SU-DHL-6 (cell line): ENCODE measurements around the gene ARHGDIA.

Experiments used
- CTCF ChIP-seq: fragments of 200-600 bp; sonication (generic); IDR thresholded peaks from one replicate; pipeline ENCODE4 v1.5.1; 2017; ENCODE audit warnings: antibody characterized with exemption, mild to moderate bottlenecking, low read length, moderate library complexity; ENCODE audit not compliant: insufficient read depth, poor library complexity, severe bottlenecking
- EZH2phosphoT487 ChIP-seq: fragments of 200-600 bp; sonication (generic), shearing (Covaris generic); conservative IDR thresholded peaks from 2 replicates; pipeline ENCODE4 v1.6.1; 2018; ENCODE audit warnings: mild to moderate bottlenecking, antibody characterized with exemption, low read length, moderate library complexity, mixed read lengths

GRCh38 chr17:81879121-81879520 lies 8.0 kb upstream of the ARHGDIA start:
- TF ChIP-seq EZH2phosphoT487, result no peak
- no peak for TF ChIP-seq CTCF
